Liver (tissue), 3 donors: ENCODE measurements around the gene COMMD6.

Source experiments
- GABPA ChIP-seq, 2 donors: IDR thresholded peaks in 1 of 2; conservative IDR thresholded peaks in 1 of 2; 2 replicates each; pipeline ENCODE4 v1.6.1; 2016; ENCODE audit warnings: antibody characterized with exemption in 2 of 2, mild to moderate bottlenecking in 1 of 2, moderate library complexity in 1 of 2
- TAF1 ChIP-seq: conservative IDR thresholded peaks from 2 replicates; pipeline ENCODE4 v1.6.1; 2016; ENCODE audit warnings: antibody characterized with exemption, mild to moderate bottlenecking
- TF ChIP-seq, protein P1 (sequence below): fragments of 150-350 bp; IDR thresholded peaks from 2 replicates; pipeline ENCODE4 v1.5.1; 2017; ENCODE audit warnings: improper control_type of control experiment, low read depth, low read length; ENCODE audit not compliant: missing input control
- TF ChIP-seq, protein P2 (sequence below): IDR thresholded peaks from 2 replicates; pipeline ENCODE4 v1.6.1; 2016; ENCODE audit warnings: antibody characterized with exemption
- donor health status: healthy.
- donor health status: healthy.

DNA sequence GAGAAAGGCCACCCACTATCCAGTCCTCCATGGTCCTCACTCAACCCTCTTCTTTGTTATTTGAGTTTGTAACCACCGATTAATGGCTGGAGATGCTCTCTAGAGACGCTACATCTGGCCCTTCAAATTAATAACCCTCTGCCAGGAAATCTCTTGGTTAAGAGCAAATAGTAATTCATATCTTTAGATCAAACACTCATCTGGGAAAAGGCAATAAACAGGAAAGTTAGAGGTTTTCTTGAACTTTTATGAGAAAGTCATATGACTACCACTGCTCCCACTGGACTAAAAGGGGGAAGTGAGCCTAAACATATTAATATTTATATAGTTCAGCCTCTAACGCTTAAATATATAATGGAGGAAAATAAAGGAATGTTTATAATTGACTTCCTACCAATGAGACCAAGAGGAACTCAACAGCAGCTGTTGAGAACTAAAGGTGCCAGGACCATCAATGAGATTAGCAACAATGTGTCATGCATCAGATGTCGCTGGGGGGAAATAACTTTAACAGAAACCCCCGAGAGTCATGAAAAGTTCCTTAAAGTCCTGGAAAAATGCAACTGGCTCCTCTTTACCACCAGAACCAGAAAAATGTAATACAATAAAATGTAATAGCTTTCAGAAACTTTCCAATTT lies 58.4 kb downstream of the COMMD6 start:
- no peak for TF ChIP-seq GABPA (IDR thresholded peaks at IDR 0.05 in 1 of 2, conservative IDR thresholded peaks at IDR 0.05 in 1 of 2)
- TF ChIP-seq, protein P1, sequence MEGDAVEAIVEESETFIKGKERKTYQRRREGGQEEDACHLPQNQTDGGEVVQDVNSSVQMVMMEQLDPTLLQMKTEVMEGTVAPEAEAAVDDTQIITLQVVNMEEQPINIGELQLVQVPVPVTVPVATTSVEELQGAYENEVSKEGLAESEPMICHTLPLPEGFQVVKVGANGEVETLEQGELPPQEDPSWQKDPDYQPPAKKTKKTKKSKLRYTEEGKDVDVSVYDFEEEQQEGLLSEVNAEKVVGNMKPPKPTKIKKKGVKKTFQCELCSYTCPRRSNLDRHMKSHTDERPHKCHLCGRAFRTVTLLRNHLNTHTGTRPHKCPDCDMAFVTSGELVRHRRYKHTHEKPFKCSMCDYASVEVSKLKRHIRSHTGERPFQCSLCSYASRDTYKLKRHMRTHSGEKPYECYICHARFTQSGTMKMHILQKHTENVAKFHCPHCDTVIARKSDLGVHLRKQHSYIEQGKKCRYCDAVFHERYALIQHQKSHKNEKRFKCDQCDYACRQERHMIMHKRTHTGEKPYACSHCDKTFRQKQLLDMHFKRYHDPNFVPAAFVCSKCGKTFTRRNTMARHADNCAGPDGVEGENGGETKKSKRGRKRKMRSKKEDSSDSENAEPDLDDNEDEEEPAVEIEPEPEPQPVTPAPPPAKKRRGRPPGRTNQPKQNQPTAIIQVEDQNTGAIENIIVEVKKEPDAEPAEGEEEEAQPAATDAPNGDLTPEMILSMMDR, result no peak
- TF ChIP-seq, protein P2, sequence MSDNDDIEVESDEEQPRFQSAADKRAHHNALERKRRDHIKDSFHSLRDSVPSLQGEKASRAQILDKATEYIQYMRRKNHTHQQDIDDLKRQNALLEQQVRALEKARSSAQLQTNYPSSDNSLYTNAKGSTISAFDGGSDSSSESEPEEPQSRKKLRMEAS, result no peak
- no peak for TF ChIP-seq TAF1
